HS-27A (cell line): ENCODE measurements around the gene MRPL37.
"Not testable (repeated sequence)": the region's sequence is repeated elsewhere in the genome, so short reads cannot be mapped to it uniquely, and the experiment has no call there.

Experiments
- DNase-seq: peaks from one replicate; pipeline ENCODE4 v3.0.0-alpha.2; 2012; ENCODE audit warnings: low read depth, missing footprints

MRPL37 gene

GRCh38 chr1:54172614-54173599 is 27.1 kb upstream of the MRPL37 start:
- DNase-seq: no peak

GRCh38 chr1:54173681-54174080 is 26.3 kb upstream of the MRPL37 start:
- no peak for DNase-seq

GRCh38 chr1:54174106-54174505 is 25.9 kb upstream of the MRPL37 start:
- no peak for DNase-seq

GRCh38 chr1:54176621-54177327 is 23.2 kb upstream of the MRPL37 start:
- no peak for DNase-seq

GRCh38 chr1:54177726-54178125 is 22.2 kb upstream of the MRPL37 start:
- DNase-seq: no peak

DNA sequence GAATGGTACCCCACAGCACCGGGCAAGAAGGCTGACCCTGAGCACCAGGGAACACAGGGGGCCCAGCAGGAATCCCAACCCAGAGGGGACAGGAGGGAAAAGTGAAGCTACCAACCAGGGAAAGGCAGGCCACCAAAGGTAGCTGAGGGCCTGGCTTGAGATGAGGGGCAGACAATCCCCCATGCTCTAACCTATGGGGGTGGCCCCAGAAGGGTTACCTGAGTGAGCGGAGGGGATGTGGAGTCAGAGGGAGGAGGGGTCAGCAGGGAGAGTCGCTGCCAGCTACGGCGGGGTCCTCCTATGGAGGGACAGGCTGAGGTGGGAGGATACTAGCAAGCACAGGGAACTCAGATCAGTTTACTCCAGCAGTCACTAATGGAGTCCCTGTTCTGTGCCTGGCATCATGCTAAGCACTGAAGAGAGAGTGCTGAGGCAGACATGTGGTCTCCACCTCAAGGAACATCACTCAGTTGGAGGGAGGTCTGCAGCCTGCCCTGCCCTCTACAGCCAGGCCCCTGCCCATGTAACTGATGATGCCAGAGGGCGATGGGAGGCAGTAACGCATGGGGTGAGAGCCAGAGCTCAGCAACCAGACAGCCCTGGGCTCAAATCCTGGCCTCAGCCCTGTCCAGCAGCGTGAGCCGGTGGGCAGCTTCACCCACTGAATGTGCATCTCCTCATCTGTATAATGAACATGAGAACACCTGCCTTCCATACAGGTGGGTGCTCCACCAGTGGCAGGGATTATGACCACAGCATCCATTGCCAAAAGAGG is 21.5 kb upstream of the MRPL37 start:
- no peak for DNase-seq

- DNase-seq: no peak
Measured at GRCh38 chr1:54180701-54181360, 19.1 kb upstream of the MRPL37 start.

- DNase-seq: no peak
Measured at GRCh38 chr1:54186056-54186455, 13.9 kb upstream of the MRPL37 start.

DNA sequence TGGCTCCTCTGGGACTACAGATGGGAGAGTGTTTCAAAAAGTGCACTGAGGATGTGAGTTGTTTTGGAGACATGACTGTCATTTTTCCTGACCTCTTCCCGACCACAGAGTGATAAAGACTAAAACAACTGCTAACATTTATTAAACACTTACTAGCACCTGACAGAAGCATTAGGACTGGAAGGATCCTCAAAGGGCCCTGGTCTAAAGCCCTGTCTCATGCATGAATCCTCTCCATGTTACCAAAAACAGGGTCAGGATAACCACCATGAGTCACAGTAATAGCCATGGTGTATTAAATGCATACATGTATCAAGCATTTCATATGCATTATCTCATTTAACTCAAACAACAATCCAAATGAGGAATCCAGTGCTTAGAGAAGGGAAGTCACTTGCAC is 11.7 kb upstream of the MRPL37 start:
- no peak for DNase-seq

- DNase-seq: no peak
Measured at GRCh38 chr1:54190526-54190925, 9.4 kb upstream of the MRPL37 start.

DNA sequence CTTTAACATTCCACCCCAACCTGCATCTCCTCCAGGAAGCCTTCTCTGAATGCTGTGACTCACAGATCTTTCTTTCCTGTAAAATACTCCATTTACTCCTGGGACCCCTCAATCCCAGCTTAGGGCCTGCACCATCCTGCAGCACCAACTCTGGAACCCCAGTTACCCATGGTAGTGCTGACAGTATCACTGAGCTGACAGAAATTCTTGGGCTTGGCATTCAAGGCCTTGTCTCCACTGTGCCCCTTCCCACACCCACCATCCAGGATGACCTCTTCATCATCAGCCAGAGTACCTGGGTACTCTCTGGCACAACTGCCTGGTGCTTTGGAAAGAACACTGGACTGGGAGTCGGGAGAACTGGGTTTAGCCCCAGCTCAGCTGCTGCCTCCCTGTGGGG is 8.4 kb upstream of the MRPL37 start:
- DNase-seq: no peak

- DNase-seq: no peak
Measured at GRCh38 chr1:54193453-54193852, 6.5 kb upstream of the MRPL37 start.

DNA sequence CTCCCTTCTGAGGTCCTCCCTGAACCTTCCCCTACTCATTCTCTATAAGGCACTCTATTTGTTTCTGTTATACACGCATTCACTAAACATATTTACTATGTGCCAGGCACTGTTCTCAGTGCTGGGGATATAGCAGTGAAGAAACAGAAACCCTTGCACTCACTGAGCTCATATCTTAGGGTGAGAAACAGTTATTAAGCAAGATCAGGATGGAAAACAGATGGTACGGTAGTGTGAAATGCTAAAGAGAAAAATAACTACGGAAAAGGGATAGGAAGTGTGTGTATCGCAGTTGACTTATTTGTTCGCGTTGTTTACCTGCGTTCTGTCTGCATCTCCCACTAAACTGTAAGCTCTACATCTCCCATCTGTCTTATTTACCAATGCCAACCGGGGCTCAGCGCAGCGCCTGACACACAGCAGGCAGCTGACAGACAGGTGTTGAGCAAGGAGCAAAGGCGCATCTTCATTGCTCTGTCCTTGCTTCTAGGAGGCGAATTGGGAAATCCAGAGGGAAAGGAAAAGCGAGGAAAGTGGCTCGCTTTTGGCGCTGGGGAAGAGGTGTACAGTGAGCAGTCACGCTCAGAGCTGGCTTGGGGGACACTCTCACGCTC is 709 bp upstream of the MRPL37 start:
- no peak for DNase-seq

GRCh38 chr1:54200519-54200997 is 591 bp downstream of the MRPL37 start:
- DNase-seq: no peak

DNA sequence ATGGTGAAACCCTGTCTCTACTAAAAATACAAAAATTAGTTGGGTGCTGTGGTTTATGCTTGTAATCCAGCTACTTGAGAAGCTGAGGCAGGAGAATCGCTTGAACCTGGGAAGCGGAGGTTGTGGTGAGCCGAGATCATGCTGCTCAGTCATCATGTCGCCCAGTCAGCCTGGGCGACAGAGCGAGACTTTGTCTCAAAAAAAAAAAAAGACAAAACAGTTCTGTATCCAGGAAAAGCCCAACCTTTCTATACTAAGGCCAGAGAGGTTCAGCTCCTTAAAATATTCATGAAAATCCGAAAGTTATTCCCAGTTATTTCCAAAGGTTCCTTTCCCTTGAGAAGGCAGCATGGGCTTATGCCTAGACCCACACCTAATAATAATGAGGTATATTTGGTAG is 4.2 kb downstream of the MRPL37 start:
- no peak for DNase-seq

DNA sequence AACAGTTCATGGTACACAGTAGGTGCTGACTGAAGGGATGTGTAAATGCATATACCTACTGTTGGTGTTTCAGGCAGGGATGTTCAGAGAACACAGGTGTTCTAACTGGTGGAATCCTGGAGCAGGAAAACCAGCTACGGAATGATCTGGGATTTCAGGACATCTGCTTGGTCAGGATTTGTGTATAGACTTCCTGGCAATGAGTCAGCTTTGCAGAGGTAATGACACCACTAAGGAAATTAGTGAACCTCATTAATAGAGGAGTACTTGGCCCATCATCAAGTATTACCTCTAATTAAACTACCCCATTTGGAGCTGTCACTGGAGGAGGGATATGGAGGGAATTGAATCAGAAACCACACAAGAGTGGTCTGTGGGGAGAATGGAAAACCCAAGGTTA is 7.3 kb downstream of the MRPL37 start:
- no peak for DNase-seq

DNA sequence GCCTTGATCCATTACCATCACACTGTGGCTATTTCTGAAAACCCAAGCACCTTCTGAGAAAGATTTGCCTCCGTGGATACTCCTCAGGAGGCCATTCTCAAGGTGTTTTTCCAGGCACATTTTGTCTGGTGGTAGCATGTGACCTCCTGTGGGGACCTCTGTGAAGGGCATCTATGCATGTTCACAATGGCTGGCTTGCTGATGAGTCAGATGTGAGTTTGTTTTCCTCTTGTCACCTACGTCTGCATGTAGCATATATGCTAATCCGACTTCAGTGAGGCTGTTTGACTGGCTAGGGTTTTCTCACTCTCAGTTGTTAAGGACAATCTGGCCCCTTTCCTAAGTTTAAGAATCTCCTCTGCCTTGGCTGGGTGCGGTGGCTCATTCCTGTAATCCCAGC is 7.9 kb downstream of the MRPL37 start:
- not testable (repeated sequence) for DNase-seq

DNA sequence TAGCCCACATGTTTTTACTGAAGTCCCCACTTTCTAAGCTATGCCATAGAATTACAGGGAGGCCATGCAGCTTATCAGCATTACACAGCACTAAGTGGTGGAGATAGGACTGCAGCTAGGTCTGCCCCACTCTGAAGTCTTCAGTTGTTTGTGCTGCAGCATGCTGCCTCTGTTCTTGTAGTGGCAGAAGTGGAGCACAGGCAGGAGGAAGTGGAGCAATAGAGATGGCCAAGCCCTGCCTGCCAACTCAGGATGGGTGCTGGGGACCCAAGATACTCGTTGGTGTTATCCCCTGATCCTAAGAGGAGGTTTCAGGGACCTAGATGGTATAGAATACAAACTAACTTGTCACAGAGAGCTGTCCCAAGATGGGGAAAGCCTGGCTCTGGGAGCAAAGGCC is 12.9 kb downstream of the MRPL37 start:
- no peak for DNase-seq

GRCh38 chr1:54215523-54215922 is 15.6 kb downstream of the MRPL37 start:
- no peak for DNase-seq

DNA sequence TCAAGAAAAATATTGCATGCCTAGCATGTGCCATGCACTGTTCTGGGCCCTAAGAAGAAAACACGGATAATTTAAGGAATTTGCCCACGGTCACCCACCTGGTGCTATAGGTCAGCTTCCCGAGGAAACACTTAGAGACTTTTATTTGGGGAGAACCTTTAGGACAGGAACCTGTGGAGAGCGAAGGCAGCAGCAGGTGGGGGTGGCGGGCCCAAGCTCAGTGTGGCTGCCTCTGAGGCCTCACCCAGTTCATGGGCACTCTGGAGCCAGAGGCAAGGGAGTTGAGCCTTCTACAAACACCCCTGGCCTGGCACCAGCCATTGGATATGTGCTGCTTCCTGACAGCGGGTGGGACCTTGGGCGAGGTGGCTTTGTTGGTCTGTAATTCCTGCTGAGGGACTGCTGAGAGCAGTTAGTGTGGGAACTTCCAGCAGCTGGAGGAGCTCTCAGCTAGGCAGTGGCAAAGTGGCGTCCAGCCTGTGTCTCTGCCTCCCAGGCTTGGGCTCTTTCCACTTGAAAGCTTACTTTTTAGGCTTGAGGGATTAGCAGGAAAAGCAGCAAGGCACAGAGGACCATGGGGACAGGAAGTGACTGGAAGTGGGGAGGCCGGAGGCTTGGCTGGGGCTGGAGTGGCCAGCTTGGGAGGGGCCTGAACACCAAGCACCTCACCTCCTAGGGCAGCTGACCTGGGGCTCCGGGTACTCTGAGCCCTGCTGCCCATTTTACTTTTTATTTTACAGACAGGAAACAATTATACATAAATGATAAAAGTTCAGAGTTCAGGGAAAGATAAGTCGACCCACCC is 19.1 kb downstream of the MRPL37 start:
- DNase-seq: no peak

DNA sequence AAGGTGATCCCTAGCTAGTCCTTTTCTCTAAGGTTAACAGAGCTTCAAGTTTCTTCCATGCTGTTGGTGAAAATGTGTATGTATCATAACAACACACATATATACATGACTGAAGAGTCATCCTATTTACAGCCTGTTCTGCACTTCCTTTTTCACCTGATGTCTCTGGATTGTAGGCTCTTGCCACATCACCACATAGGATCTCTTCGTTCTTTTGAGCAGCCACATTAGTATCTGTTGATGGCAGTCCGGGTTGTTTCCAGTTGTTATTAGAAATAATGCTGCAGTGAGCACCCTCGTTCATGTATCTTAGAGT is 19.7 kb downstream of the MRPL37 start:
- DNase-seq: no peak
